ENCODE measurements around the gene TNFRSF19.

The TNFRSF19 gene

GRCh38 chr13:23688336-23688735, 118.1 kb downstream of the TNFRSF19 start:
- DNase-seq: no peak

GRCh38 chr13:23690668-23691067, 120.5 kb downstream of the TNFRSF19 start:
- DNase-seq: no peak

- DNase-seq: no peak
Measured at GRCh38 chr13:23692816-23693215, 122.6 kb downstream of the TNFRSF19 start.

DNA sequence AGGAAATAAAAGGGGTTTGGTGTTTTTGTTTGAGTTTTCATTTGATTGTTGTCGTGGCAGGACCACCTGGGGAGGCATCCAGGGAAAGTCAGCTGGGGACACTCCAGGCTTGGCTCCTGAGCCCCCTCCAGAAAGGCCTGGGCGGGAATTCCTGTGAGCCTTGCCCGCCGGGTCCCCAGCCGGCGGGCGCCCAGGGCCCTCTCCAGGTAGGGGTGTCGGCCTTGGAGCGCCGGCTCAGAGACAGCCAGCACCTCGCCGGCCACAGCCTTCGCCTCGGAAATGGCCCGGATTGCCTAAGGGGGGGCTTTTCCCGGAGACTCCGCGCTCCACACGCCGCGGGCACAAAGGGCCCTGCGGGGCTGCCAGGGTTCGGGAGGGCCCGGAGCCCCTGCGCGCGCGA, 125.0 kb downstream of the TNFRSF19 start:
- no peak for DNase-seq

GRCh38 chr13:23695711-23696464, 125.7 kb downstream of the TNFRSF19 start:
- DNase-seq: peak in 4 of 5 experiments; percentile 32 to 88 (median 40)

DNA sequence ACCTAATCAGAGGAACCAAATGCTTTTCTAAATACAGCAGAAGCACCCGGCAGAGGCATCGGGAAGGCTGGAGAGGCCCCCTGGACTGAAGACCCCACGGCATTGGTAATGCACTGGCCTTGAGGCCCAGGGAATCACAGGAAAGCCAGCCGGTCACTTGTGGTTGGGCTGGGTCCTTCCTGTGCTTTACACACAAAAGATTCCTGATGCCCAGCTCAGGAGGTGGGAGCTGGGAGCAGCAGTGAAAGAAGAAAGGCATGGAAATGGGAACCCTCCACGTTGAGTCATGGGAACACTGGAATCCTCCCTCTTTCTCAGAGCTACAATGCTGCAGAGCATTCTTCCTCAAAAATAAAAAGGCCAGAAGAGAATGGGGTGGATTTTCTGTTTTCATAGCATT, 126.4 kb downstream of the TNFRSF19 start:
- no peak for DNase-seq

DNA sequence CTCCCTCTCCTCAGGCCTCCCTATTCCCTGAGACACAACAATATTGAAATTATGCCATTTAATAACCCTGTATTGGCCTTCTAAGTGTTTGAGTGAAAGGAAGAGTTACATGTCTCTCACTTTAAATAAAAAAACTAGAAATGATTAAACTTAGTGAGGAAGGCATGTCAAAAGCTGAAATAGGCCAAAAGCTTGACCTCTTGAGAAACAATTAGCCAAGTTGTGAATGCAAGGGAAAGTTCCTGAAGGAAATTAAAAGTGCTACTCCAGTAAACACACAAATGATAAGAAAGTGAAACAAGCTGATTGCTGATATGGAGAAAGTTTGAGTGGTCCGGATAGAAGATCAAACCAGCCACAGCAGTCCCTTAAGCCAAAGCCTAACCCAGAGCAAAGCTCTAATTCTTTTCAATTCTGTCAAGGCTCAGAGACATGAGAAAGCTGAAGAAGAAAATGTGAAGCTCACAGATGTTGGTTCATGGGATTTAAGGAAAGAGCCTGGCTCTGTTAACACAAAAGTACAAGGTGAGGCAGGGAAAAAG, 127.6 kb downstream of the TNFRSF19 start:
- DNase-seq: no peak

- DNase-seq: no peak
Measured at GRCh38 chr13:23699271-23699670, 129.1 kb downstream of the TNFRSF19 start.

DNA sequence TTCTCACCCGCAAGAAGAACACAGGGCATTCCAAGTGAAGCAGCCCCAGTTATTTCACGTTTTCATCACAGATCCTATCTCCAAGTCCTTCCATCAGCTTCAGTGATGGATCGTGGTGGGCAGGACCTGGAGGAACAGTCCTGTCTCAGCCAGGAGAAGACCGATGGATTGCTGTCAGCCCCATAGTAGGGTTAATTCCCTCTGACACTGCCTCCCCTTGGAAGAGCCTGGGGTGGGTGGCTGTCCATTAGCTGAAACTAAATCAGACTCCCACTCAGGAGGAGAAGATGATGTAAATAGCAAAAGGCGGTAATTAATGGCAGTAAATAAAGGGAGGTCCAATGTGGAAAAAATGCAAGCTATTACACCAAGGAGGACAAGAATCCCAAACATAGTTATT, 131.0 kb downstream of the TNFRSF19 start:
- no peak for DNase-seq

- DNase-seq: no peak
Measured at GRCh38 chr13:23701636-23702035, 131.4 kb downstream of the TNFRSF19 start.

- no peak for DNase-seq
Measured at GRCh38 chr13:23703246-23703860, 133.1 kb downstream of the TNFRSF19 start.

GRCh38 chr13:23705583-23705982, 135.4 kb downstream of the TNFRSF19 start:
- no peak for DNase-seq

GRCh38 chr13:23707674-23708073, 137.5 kb downstream of the TNFRSF19 start:
- peak in 1 of 5 experiments; percentile 29 for DNase-seq

GRCh38 chr13:23709536-23709935, 139.3 kb downstream of the TNFRSF19 start:
- DNase-seq: no peak

DNA sequence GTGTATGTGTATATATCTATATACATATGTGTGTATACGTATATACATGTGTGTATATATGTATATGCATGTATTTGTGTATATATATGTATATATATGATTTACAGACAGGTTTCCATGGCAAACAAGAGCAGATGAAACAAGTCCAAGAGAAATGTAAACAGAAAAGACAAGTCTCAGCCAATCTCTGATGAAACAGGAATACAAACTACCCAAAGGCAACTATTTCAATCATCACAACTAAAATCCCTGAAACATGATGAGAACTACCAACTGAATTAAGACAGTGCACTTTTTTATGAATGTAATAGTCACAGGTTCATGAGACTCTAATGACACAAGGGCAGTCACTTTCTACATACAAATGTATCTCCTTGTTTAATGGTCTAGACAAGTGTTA, 140.2 kb downstream of the TNFRSF19 start:
- no peak for DNase-seq

- DNase-seq: no peak
Measured at GRCh38 chr13:23711355-23711754, 141.1 kb downstream of the TNFRSF19 start.

- no peak for DNase-seq
Measured at GRCh38 chr13:23714672-23715071, 144.5 kb downstream of the TNFRSF19 start.

DNA sequence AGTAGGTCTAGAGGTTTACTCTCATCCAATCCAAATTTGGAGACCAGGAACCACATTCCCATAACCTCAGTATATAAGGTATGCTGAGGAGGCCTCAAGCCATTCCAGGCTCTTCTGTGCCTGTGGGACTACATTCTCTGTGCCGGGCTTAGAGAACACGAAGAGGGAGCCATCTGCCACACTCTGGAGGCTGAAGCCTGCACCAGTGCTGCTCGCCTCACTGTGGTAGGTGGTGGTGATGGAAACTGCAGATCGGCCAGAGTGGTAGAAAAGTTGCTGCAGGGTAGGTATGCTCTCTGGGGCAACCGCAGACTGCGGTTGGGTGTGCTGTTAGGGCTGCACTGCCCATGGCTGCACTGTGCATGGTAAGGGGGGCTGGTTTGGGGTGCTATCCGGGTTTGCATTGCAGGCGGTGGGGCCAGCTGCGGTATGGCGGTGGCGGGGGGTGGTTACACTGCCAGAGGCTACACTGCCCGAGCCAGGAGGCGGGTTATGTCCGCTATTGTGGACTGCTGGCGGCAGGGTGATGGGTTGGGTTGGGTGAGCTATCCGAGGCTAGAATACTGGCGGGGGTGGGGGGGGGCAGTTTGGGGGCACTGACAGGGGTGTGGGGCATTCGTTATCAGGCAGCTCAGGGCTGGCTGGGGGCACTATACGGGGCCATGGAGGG, 145.0 kb downstream of the TNFRSF19 start:
- DNase-seq: no peak

- DNase-seq: no peak
Measured at GRCh38 chr13:23715762-23716235, 145.6 kb downstream of the TNFRSF19 start.

- peak in 1 of 5 experiments; percentile 34 for DNase-seq
Measured at GRCh38 chr13:23716401-23716800, 146.2 kb downstream of the TNFRSF19 start.

DNA sequence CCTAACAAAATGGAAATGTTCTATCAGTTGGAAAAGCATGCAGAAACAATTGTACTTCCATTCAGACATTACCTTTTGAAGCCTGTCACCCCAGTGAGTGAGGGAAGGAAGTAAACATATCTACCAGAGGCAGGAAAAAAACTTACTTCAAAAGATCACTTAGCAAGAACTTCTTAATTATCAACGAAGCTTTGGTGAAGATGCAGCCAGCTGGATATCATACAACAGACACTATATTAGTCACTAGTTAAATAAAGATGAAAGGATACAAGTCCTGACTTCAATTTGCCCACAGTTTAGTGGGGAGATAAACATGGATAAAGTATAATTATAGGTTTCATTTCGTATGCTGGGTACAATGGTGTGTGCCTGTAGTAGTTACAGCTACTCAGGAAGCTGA, 148.8 kb downstream of the TNFRSF19 start:
- DNase-seq: peak in 1 of 5 experiments; percentile 49

DNA sequence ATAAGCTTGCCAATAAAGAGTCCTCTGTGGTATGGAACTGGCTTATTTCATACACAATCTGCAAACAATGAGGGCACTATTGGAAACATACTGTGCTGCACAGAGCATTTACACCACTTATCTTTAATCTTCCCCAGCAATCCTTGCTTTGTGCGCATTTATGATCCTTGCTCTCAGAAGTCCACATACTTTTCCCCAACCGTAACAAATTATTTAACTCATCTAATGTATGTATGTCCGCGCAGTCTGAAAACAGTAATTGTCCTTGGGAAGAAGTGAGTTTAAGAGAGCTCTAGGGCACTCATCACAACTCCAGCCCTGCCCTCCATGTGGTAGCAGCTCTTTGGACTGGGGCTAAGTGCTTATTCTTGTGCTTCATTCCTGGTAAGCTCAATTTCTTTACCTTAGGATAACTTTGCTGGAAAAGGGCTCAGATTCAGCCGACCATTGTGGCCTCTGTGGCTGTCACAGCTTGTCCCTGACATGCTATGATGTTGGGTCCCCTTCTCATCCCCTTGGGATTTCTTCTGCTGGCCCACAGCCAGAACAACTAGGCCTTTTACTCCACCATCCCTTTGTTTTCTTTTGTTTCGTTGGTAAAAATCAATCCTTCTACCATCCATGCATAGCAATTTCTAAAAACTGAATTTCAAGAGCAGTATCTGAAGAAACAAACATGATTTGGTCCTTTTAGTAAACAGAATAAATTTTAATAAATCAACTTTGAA, 152.7 kb downstream of the TNFRSF19 start:
- DNase-seq: no peak

DNA sequence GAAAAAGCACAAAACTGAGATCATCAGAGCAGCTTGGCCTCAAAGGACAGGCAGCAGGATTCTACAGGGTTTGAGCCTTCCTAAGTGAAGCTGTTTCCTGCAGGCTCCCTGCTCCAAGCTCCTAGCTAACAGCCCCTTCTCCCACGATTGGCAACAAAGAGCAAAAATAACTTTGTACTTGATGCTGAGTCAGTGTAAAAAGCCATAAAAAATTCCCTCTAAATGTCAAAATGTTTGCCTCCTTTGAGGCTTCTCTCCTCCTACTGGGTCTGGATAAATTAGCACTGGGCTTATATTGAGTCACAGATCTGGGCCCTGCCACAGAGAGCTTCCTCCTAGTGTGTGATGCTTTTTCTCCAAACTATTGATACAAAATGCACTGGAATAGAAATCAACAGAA, 153.3 kb downstream of the TNFRSF19 start:
- no peak for DNase-seq
